GM12878 (cell line): Measurements from ENCODE around the gene DNAJC12. TPM values are rescaled to one million over a fixed set of nuclear protein-coding genes. Genes with fewer than 3 reads are reported as not detected.

Experiments used
- BCL11A ChIP-seq: IDR thresholded peaks from 2 replicates; pipeline ENCODE4 v1.6.1; 2011; ENCODE audit warnings: low read depth, low read length
- CHD1 ChIP-seq: IDR thresholded peaks from 2 replicates; pipeline ENCODE4 v1.6.1; 2012; ENCODE audit warnings: low read depth, low read length, improper control_type of control experiment
- CREB1 ChIP-seq: IDR thresholded peaks from 2 replicates; pipeline ENCODE4 v1.6.1; 2012; ENCODE audit warnings: low read depth, mild to moderate bottlenecking, inconsistent platforms
- ESRRA ChIP-seq: IDR thresholded peaks from 2 replicates; pipeline ENCODE4 v1.6.1; 2012; ENCODE audit warnings: mild to moderate bottlenecking, low read length, improper control_type of control experiment
- HCFC1 ChIP-seq: fragments of 150-350 bp; IDR thresholded peaks from 2 replicates; pipeline ENCODE4 v1.6.1; 2014; ENCODE audit warnings: low read length
- POU2F2 ChIP-seq: IDR thresholded peaks from 3 replicates; pipeline ENCODE4 v1.6.1; 2011; ENCODE audit warnings: low read depth, mild to moderate bottlenecking, low read length, borderline replicate concordance
- RAD21 ChIP-seq: IDR thresholded peaks from 2 replicates; pipeline ENCODE4 v1.6.1; 2011; ENCODE audit warnings: mild to moderate bottlenecking, low read depth, low read length, moderate library complexity; ENCODE audit not compliant: insufficient read depth
- RAD51 ChIP-seq: fragments of 450-650 bp; IDR thresholded peaks from 2 replicates; pipeline ENCODE4 v1.6.1; 2016; ENCODE audit warnings: moderate library complexity, mild to moderate bottlenecking, inconsistent platforms
- RUNX3 ChIP-seq: IDR thresholded peaks from 2 replicates; pipeline ENCODE4 v1.6.1; 2012; ENCODE audit warnings: low read length, inconsistent platforms
- SIN3A ChIP-seq: IDR thresholded peaks from 2 replicates; pipeline ENCODE4 v1.6.1; 2012; ENCODE audit warnings: low read depth, low read length, improper control_type of control experiment
- SMC3 ChIP-seq: IDR thresholded peaks from 2 replicates; pipeline ENCODE4 v1.6.1; 2011; ENCODE audit warnings: low read length, improper control_type of control experiment, borderline replicate concordance
- SPI1 ChIP-seq: IDR thresholded peaks from 2 replicates; pipeline ENCODE4 v1.6.1; 2011; ENCODE audit warnings: low read depth, mild to moderate bottlenecking, low read length, moderate library complexity, borderline replicate concordance; ENCODE audit not compliant: insufficient read depth
- ZNF24 ChIP-seq: fragments of 450-650 bp; IDR thresholded peaks from 2 replicates; pipeline ENCODE4 v1.6.1; 2017; ENCODE audit warnings: antibody characterized with exemption, mild to moderate bottlenecking
- ZNF622 ChIP-seq: fragments of 450-650 bp; IDR thresholded peaks from 2 replicates; pipeline ENCODE4 v1.6.1; 2017; ENCODE audit warnings: mild to moderate bottlenecking, inconsistent platforms
- ZSCAN29 ChIP-seq: fragments of 450-650 bp; IDR thresholded peaks from 2 replicates; pipeline ENCODE4 v1.6.1; 2017; ENCODE audit warnings: mild to moderate bottlenecking, moderate library complexity
- polyA plus RNA-seq, 11 experiments: library from polyadenylated mRNA; depleted of rRNA in 4 of 11; unstranded in 6 of 11; stranded (reverse) in 5 of 11; fragments of >200 nt; fragmentation: Nextera tagmentation in 4 of 11; fragmentation: Illumina TruSeq in 1 of 11; extraction: Ambion mirVana in 4 of 11; extraction: Trizol in 1 of 11; gene quantifications; 1 replicate in 1 of 11; 2 replicates in 10 of 11; pipeline versions ENCODE4 v1.2.1 to v1.2.3, GENCODE V29; 2011 to 2016; ENCODE audit warnings: inconsistent platforms in 2 of 11, missing spikeins in 2 of 11, low read depth in 1 of 11
- total RNA-seq, 4 experiments: library from RNA; depleted of rRNA in 3 of 4; stranded (reverse); fragments of >200 nt in 3 of 4; fragmentation: Illumina TruSeq in 1 of 4; extraction: Trizol in 1 of 4; gene quantifications; 2 replicates each; pipeline versions ENCODE4 v1.2.1 to v1.2.3, GENCODE V29; 2013 to 2021
- TF ChIP-seq, protein P1 (sequence below): fragments of 450-650 bp; IDR thresholded peaks from 2 replicates; pipeline ENCODE4 v1.6.1; 2018; ENCODE audit warnings: mild to moderate bottlenecking, low read depth, moderate library complexity; ENCODE audit not compliant: partially characterized antibody
- TF ChIP-seq, protein P2 (sequence below): IDR thresholded peaks from 2 replicates; pipeline ENCODE4 v1.6.1; 2012; ENCODE audit warnings: low read length, inconsistent platforms
- TF ChIP-seq, protein P3 (sequence below): IDR thresholded peaks from 2 replicates; pipeline ENCODE4 v1.6.1; 2012; ENCODE audit warnings: low read depth, low read length, improper control_type of control experiment
- TF ChIP-seq, protein P4 (sequence below): fragments of 450-650 bp; IDR thresholded peaks from 2 replicates; pipeline ENCODE4 v1.6.1; 2017; ENCODE audit warnings: borderline replicate concordance
- TF ChIP-seq, protein P5 (sequence below): IDR thresholded peaks from 2 replicates; pipeline ENCODE4 v1.6.1; 2011; ENCODE audit warnings: low read depth, mild to moderate bottlenecking, low read length, moderate library complexity, borderline replicate concordance; ENCODE audit errors: extremely low read depth
- TF ChIP-seq, protein P6 (sequence below): fragments of 450-650 bp; IDR thresholded peaks from 2 replicates; pipeline ENCODE4 v1.6.1; 2018; ENCODE audit warnings: borderline replicate concordance, mild to moderate bottlenecking; ENCODE audit not compliant: partially characterized antibody

Gene DNAJC12
- total and polyA plus RNA-seq, 10 of the 15 experiments (the other 5 are each of a cell fraction or from before 2014, with no cell fraction given) = 1.1 to 4.5 (median 3.0) TPM

DNA sequence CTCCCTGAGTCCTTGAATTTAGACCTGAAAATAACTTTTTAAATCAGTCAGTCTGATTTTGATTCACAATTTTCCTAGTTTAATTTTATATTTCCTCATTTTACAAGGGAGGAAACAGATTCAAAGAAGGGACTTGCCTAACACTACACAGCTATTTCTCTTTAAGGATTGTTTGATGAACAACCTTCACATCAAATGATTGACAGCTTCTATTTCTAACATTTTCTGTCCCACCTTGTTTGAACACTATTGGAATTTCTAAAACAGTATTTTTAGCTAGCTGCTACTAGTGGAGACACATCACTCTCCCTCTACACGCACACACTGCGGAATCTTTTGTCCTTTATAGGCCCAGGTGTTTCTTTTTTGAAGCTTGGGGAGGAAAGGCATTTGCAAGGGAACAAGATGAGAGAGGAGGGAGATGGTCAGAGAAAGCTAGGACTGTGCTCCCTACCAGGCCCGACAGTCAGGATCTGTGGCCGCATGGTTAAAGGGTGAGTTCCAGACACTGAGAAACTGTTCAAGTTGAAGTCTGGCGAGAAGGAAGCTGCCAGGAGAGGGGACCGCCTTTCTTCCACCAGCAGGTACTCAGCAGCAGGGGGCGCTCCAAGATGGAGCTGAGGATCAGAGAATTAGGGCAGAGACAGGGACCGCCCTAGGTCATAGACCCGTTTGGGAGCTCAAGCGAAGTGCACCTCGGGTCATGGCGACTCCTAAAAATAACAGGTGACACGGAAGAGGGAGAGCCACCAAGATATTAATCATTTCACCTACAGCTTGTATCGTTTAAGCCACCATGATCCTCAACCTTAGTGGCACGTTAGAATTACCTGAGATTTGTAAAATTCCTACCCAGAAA lies 49.7 kb downstream of the DNAJC12 start (continued):
- TF ChIP-seq, protein P1, sequence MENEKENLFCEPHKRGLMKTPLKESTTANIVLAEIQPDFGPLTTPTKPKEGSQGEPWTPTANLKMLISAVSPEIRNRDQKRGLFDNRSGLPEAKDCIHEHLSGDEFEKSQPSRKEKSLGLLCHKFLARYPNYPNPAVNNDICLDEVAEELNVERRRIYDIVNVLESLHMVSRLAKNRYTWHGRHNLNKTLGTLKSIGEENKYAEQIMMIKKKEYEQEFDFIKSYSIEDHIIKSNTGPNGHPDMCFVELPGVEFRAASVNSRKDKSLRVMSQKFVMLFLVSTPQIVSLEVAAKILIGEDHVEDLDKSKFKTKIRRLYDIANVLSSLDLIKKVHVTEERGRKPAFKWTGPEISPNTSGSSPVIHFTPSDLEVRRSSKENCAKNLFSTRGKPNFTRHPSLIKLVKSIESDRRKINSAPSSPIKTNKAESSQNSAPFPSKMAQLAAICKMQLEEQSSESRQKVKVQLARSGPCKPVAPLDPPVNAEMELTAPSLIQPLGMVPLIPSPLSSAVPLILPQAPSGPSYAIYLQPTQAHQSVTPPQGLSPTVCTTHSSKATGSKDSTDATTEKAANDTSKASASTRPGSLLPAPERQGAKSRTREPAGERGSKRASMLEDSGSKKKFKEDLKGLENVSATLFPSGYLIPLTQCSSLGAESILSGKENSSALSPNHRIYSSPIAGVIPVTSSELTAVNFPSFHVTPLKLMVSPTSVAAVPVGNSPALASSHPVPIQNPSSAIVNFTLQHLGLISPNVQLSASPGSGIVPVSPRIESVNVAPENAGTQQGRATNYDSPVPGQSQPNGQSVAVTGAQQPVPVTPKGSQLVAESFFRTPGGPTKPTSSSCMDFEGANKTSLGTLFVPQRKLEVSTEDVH = no peak
- TF ChIP-seq, protein P2, sequence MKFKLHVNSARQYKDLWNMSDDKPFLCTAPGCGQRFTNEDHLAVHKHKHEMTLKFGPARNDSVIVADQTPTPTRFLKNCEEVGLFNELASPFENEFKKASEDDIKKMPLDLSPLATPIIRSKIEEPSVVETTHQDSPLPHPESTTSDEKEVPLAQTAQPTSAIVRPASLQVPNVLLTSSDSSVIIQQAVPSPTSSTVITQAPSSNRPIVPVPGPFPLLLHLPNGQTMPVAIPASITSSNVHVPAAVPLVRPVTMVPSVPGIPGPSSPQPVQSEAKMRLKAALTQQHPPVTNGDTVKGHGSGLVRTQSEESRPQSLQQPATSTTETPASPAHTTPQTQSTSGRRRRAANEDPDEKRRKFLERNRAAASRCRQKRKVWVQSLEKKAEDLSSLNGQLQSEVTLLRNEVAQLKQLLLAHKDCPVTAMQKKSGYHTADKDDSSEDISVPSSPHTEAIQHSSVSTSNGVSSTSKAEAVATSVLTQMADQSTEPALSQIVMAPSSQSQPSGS = no peak
- TF ChIP-seq ZNF24 (no peak), RAD21 (peak; percentile 84), SMC3 (peak; percentile 64), RAD51 (no peak), RUNX3 (no peak), SPI1 (no peak), BCL11A (no peak), SIN3A (no peak), ZNF622 (no peak), ZSCAN29 (no peak), CREB1 (no peak), ESRRA (no peak), HCFC1 (no peak), CHD1 (no peak), POU2F2 (no peak)
- TF ChIP-seq, protein P3, sequence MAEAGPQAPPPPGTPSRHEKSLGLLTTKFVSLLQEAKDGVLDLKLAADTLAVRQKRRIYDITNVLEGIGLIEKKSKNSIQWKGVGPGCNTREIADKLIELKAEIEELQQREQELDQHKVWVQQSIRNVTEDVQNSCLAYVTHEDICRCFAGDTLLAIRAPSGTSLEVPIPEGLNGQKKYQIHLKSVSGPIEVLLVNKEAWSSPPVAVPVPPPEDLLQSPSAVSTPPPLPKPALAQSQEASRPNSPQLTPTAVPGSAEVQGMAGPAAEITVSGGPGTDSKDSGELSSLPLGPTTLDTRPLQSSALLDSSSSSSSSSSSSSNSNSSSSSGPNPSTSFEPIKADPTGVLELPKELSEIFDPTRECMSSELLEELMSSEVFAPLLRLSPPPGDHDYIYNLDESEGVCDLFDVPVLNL = no peak
- TF ChIP-seq, protein P4, sequence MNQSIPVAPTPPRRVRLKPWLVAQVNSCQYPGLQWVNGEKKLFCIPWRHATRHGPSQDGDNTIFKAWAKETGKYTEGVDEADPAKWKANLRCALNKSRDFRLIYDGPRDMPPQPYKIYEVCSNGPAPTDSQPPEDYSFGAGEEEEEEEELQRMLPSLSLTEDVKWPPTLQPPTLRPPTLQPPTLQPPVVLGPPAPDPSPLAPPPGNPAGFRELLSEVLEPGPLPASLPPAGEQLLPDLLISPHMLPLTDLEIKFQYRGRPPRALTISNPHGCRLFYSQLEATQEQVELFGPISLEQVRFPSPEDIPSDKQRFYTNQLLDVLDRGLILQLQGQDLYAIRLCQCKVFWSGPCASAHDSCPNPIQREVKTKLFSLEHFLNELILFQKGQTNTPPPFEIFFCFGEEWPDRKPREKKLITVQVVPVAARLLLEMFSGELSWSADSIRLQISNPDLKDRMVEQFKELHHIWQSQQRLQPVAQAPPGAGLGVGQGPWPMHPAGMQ = no peak
- TF ChIP-seq, protein P5, sequence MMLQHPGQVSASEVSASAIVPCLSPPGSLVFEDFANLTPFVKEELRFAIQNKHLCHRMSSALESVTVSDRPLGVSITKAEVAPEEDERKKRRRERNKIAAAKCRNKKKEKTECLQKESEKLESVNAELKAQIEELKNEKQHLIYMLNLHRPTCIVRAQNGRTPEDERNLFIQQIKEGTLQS = no peak
- TF ChIP-seq, protein P6, sequence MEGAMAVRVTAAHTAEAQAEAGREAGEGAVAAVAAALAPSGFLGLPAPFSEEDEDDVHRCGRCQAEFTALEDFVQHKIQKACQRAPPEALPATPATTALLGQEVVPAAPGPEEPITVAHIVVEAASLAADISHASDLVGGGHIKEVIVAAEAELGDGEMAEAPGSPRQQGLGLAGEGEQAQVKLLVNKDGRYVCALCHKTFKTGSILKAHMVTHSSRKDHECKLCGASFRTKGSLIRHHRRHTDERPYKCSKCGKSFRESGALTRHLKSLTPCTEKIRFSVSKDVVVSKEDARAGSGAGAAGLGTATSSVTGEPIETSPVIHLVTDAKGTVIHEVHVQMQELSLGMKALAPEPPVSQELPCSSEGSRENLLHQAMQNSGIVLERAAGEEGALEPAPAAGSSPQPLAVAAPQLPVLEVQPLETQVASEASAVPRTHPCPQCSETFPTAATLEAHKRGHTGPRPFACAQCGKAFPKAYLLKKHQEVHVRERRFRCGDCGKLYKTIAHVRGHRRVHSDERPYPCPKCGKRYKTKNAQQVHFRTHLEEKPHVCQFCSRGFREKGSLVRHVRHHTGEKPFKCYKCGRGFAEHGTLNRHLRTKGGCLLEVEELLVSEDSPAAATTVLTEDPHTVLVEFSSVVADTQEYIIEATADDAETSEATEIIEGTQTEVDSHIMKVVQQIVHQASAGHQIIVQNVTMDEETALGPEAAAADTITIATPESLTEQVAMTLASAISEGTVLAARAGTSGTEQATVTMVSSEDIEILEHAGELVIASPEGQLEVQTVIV = no peak
